Measurements from ENCODE around the gene LIPA. TPM values are rescaled to one million over a fixed set of nuclear protein-coding genes. Genes with fewer than 3 reads are reported as not detected.

LIPA gene
- total RNA-seq, result 100 to 1,000 TPM; 117 to 137 TPM
- 10 to 100 TPM; 58.0 to 65.4 (median 61.8) TPM for polyA plus RNA-seq (ENCODE audit: insufficient read length in 6 of 6)
- long read RNA-seq, donor 1, transcript LIPA-202 (10 exons, 2,782 nt), result major isoform, 12 of 27 reads
- long read RNA-seq, donor 1, partial matches to known transcripts, result 14 of 27 reads
- long read RNA-seq, donor 1, other reads (novel, unspliced or antisense), result 0 of 27 reads
- long read RNA-seq, donor 2, transcript LIPA-202 (10 exons, 2,782 nt), result major isoform, 22 of 35 reads
- long read RNA-seq, donor 2, partial matches to known transcripts, result 13 of 35 reads
- long read RNA-seq, donor 2, other reads (novel, unspliced or antisense), result 0 of 35 reads
- long read RNA-seq, donor 3, transcript LIPA-202 (10 exons, 2,782 nt), result major isoform, 18 of 64 reads
- long read RNA-seq, donor 3, partial matches to known transcripts, result 27 of 64 reads
- long read RNA-seq, donor 3, other reads (novel, unspliced or antisense), result 19 of 64 reads
- long read RNA-seq, donor 4, transcript LIPA-202 (10 exons, 2,782 nt), result major isoform, 31 of 42 reads
- long read RNA-seq, donor 4, partial matches to known transcripts, result 2 of 42 reads
- long read RNA-seq, donor 4, other reads (novel, unspliced or antisense), result 9 of 42 reads
- long read RNA-seq, donor 5, transcript LIPA-202 (10 exons, 2,782 nt), result major isoform, 24 of 49 reads
- long read RNA-seq, donor 5, partial matches to known transcripts, result 25 of 49 reads
- long read RNA-seq, donor 5, other reads (novel, unspliced or antisense), result 0 of 49 reads
- long read RNA-seq, donor 6, transcript LIPA-202 (10 exons, 2,782 nt), result major isoform, 21 of 51 reads
- long read RNA-seq, donor 6, partial matches to known transcripts, result 8 of 51 reads
- long read RNA-seq, donor 6, other reads (novel, unspliced or antisense), result 22 of 51 reads
- long read RNA-seq, donor 7, transcript LIPA-202 (10 exons, 2,782 nt), result major isoform, 10 of 10 reads
- long read RNA-seq, donor 7, partial matches to known transcripts, result 0 of 10 reads
- long read RNA-seq, donor 7, other reads (novel, unspliced or antisense), result 0 of 10 reads
- long read RNA-seq, donor 8, transcript LIPA-202 (10 exons, 2,782 nt), result major isoform, 6 of 6 reads
- long read RNA-seq, donor 8, partial matches to known transcripts, result 0 of 6 reads
- long read RNA-seq, donor 8, other reads (novel, unspliced or antisense), result 0 of 6 reads
- long read RNA-seq, donor 9, result 0 reads
- long read RNA-seq, donor 10, partial matches to known transcripts, result 2 of 8 reads
- long read RNA-seq, donor 10, other reads (novel, unspliced or antisense), result 3 of 8 reads
- long read RNA-seq, donor 11, transcript LIPA-202 (10 exons, 2,782 nt), result major isoform, 27 of 27 reads
- long read RNA-seq, donor 11, partial matches to known transcripts, result 0 of 27 reads
- long read RNA-seq, donor 11, other reads (novel, unspliced or antisense), result 0 of 27 reads
- long read RNA-seq, donor 12, transcript LIPA-202 (10 exons, 2,782 nt), result major isoform, 11 of 83 reads
- long read RNA-seq, donor 12, partial matches to known transcripts, result 60 of 83 reads
- long read RNA-seq, donor 12, other reads (novel, unspliced or antisense), result 12 of 83 reads

- ATAC-seq, result peak; percentile 99
- H3K4me3 ChIP-seq, result peak within 1 kb of the TSS; percentile 89 to 96
- H3K9me3 ChIP-seq, result peaks cover 0 to 6% of the 10 kb centered on the region in 2 donors
- peak within 1 kb of the TSS; percentile 57 to 81 for H3K27ac ChIP-seq
- peak; percentile 93 to 98 (median 96) for DNase-seq
- no peak for TF ChIP-seq CTCF (IDR thresholded peaks at IDR 0.05)
- no peaks in the 10 kb centered on the region for H3K27me3 ChIP-seq
- H3K36me3 ChIP-seq, result no peaks in the 10 kb centered on the region
- intact Hi-C loops (cut with DNase I), result loop anchor here in 1 of 2 donors (10.0 kb wide), 1 partner anchor 313 kb away; no protein-coding TSS in a partner anchor
- peaks cover 6 to 36% of the 10 kb centered on the region in 2 donors for H3K4me1 ChIP-seq
Measured at GRCh38 chr10:89251409-89252224, at the start of gene LIPA. LIPA (minus strand) TSS chr10:89251775; CDS start chr10:89247648, 4,127 bp downstream.

- Histone ChIP-seq H3K9me3 (no peaks in the 10 kb centered on the region), H3K36me3 (peaks cover 0 to 8% of the 10 kb centered on the region in 2 donors), H3K4me3 (peak overlapping the region; percentile 30 to 58), H3K4me1 (peaks cover 6 to 49% of the 10 kb centered on the region in 2 donors), H3K27ac (peak overlapping the region; percentile 95 to 96), H3K27me3 (no peaks in the 10 kb centered on the region)
- DNase-seq (peak in 1 of 4 donors; percentile 54), ATAC-seq (peak; percentile 69)
- TF ChIP-seq CTCF (IDR thresholded peaks at IDR 0.05), result no peak
- intact Hi-C loops (cut with DNase I), result no loop called here
Measured at GRCh38 chr10:89301232-89301631, 49.7 kb upstream of the LIPA start.

GRCh38 chr10:89299031-89299430 is 47.5 kb upstream of the LIPA start:
- DNase-seq (no peak), ATAC-seq (no peak)
- Histone ChIP-seq H3K4me3 (no peak overlapping the region), H3K4me1 (peaks cover 6 to 65% of the 10 kb centered on the region in 2 donors), H3K36me3 (no peaks in the 10 kb centered on the region), H3K9me3 (no peaks in the 10 kb centered on the region), H3K27me3 (no peaks in the 10 kb centered on the region), H3K27ac (no peak overlapping the region)
- intact Hi-C loops (cut with DNase I), result no loop called here
- TF ChIP-seq CTCF (IDR thresholded peaks at IDR 0.05), result no peak

GRCh38 chr10:89297791-89298190 is 46.2 kb upstream of the LIPA start:
- H3K36me3 ChIP-seq, result no peaks in the 10 kb centered on the region
- no peak overlapping the region for H3K4me3 ChIP-seq
- H3K27ac ChIP-seq, result no peak overlapping the region
- H3K4me1 ChIP-seq, result peaks cover 0 to 53% of the 10 kb centered on the region in 2 donors
- ATAC-seq, result no peak
- DNase-seq, result no peak
- intact Hi-C loops (cut with DNase I), result no loop called here
- TF ChIP-seq CTCF (IDR thresholded peaks at IDR 0.05), result no peak
- no peaks in the 10 kb centered on the region for H3K27me3 ChIP-seq
- no peaks in the 10 kb centered on the region for H3K9me3 ChIP-seq
